SH-SY5Y (cell line): Measurements from ENCODE around the gene PLN.

ENCODE experiments used
- GATA2 ChIP-seq: IDR thresholded peaks from 2 replicates; pipeline ENCODE4 v1.6.1; 2011; ENCODE audit warnings: mild to moderate bottlenecking, low read depth, low read length
- GATA3 ChIP-seq: IDR thresholded peaks from 2 replicates; pipeline ENCODE4 v1.6.1; 2011; ENCODE audit warnings: low read depth, mild to moderate bottlenecking, low read length, moderate library complexity

GRCh38 chr6:118501765-118502164 is 46.3 kb upstream of the PLN start:
- TF ChIP-seq GATA2: no peak
- no peak for TF ChIP-seq GATA3
